GM23338 (cell line): ENCODE results near the gene BUB1B.

Source experiments
- CREB1 ChIP-seq: fragments of 250-450 bp; sonication (Bioruptor Pico); IDR thresholded peaks from 2 replicates; pipeline ENCODE4 v1.5.0; 2020; ENCODE audit warnings: low read depth, mild to moderate bottlenecking, moderate library complexity
- EZH2 ChIP-seq: fragments of 200-600 bp; sonication (generic); IDR thresholded peaks from one replicate; pipeline ENCODE4 v1.8.0; 2017; ENCODE audit warnings: antibody characterized with exemption, mild to moderate bottlenecking, low read depth; ENCODE audit not compliant: unreplicated experiment
- EZH2phosphoT487 ChIP-seq: fragments of 200-600 bp; sonication (generic); IDR thresholded peaks from one replicate; pipeline ENCODE4 v1.8.1; 2018; ENCODE audit warnings: antibody characterized with exemption; ENCODE audit not compliant: unreplicated experiment
- JUNB ChIP-seq: IDR thresholded peaks from one replicate; pipeline ENCODE4 v1.6.1; 2016; ENCODE audit warnings: antibody characterized with exemption; ENCODE audit not compliant: unreplicated experiment
- NANOG ChIP-seq: IDR thresholded peaks from 2 replicates; pipeline ENCODE4 v1.6.1; 2016; ENCODE audit warnings: antibody characterized with exemption, borderline replicate concordance
- POLR2AphosphoS5 ChIP-seq: IDR thresholded peaks from 2 replicates; pipeline ENCODE4 v1.6.1; 2016; ENCODE audit warnings: antibody characterized with exemption, low read depth
- STAT1 ChIP-seq: IDR thresholded peaks from one replicate; pipeline ENCODE4 v1.6.1; 2016; ENCODE audit warnings: antibody characterized with exemption; ENCODE audit not compliant: unreplicated experiment
- ZNF114 ChIP-seq: fragments of 250-450 bp; sonication (Bioruptor Pico); IDR thresholded peaks from 2 replicates; pipeline ENCODE4 v1.5.0; 2020; ENCODE audit warnings: mild to moderate bottlenecking, moderate library complexity
- ZNF331 ChIP-seq: fragments of 250-450 bp; sonication (Bioruptor Pico); IDR thresholded peaks from 2 replicates; pipeline ENCODE4 v1.5.0; 2020; ENCODE audit warnings: low read depth, mild to moderate bottlenecking, moderate library complexity
- TF ChIP-seq, protein P1 (sequence below), 2 experiments: fragments of 200-600 bp in 1 of 2; sonication (generic) in 1 of 2; conservative IDR thresholded peaks; 2 replicates each; pipeline versions ENCODE4 v1.5.1 to v1.6.1; 2016 to 2017; ENCODE audit warnings: antibody characterized with exemption in 2 of 2, low read depth in 2 of 2, mild to moderate bottlenecking in 2 of 2, moderate library complexity in 1 of 2
- TF ChIP-seq, protein P2 (sequence below): IDR thresholded peaks from one replicate; pipeline ENCODE4 v1.6.1; 2018; ENCODE audit warnings: antibody characterized with exemption; ENCODE audit not compliant: unreplicated experiment
- TF ChIP-seq, protein P3 (sequence below): IDR thresholded peaks from 2 replicates; pipeline ENCODE4 v1.6.1; 2016; ENCODE audit warnings: antibody characterized with exemption
- TF ChIP-seq, protein P4 (sequence below): fragments of 250-450 bp; sonication (Bioruptor Pico); IDR thresholded peaks from 2 replicates; pipeline ENCODE4 v1.5.0; 2020; ENCODE audit warnings: mild to moderate bottlenecking, moderate library complexity

DNA sequence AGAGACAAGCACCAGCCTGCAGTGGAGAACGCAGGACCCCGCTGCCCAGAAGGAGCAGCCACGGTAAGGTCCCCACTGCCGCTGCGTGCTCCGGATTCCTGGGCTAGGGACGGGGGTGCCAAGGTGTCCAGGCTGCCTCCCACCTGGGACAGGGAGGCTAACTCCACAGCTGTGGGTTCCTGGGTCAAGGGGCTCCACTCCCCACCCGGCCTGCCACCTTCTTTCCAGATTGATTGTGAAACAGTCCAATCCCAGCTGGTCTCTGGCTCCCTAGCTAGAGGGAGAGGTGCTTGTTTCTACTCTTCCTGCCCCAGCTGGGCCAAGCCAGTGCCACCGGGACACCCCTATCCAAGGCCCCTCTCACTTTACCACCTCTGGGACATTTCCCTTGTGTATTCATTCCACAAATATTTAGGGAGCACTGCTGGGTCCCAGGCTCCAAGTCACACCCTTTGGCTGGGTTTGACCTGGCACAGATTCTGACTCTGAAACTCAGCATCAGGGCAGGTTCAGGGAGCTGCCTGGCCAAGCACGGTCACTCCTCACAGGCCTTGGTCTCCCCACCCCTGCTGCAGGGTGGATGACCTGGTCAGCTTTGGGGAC, 79.9 kb downstream of the BUB1B start:
- TF ChIP-seq, protein P1, sequence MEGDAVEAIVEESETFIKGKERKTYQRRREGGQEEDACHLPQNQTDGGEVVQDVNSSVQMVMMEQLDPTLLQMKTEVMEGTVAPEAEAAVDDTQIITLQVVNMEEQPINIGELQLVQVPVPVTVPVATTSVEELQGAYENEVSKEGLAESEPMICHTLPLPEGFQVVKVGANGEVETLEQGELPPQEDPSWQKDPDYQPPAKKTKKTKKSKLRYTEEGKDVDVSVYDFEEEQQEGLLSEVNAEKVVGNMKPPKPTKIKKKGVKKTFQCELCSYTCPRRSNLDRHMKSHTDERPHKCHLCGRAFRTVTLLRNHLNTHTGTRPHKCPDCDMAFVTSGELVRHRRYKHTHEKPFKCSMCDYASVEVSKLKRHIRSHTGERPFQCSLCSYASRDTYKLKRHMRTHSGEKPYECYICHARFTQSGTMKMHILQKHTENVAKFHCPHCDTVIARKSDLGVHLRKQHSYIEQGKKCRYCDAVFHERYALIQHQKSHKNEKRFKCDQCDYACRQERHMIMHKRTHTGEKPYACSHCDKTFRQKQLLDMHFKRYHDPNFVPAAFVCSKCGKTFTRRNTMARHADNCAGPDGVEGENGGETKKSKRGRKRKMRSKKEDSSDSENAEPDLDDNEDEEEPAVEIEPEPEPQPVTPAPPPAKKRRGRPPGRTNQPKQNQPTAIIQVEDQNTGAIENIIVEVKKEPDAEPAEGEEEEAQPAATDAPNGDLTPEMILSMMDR (conservative IDR thresholded peaks at IDR 0.05; ENCODE audit: low read depth in 2 of 2) = no peak
- TF ChIP-seq EZH2 (no peak), JUNB (no peak), POLR2AphosphoS5 (no peak), CREB1 (CRISPR knock-in tag) (no peak), EZH2phosphoT487 (no peak), NANOG (no peak), ZNF331 (CRISPR knock-in tag) (no peak), ZNF114 (CRISPR knock-in tag) (no peak), STAT1 (no peak)
- TF ChIP-seq, protein P2, sequence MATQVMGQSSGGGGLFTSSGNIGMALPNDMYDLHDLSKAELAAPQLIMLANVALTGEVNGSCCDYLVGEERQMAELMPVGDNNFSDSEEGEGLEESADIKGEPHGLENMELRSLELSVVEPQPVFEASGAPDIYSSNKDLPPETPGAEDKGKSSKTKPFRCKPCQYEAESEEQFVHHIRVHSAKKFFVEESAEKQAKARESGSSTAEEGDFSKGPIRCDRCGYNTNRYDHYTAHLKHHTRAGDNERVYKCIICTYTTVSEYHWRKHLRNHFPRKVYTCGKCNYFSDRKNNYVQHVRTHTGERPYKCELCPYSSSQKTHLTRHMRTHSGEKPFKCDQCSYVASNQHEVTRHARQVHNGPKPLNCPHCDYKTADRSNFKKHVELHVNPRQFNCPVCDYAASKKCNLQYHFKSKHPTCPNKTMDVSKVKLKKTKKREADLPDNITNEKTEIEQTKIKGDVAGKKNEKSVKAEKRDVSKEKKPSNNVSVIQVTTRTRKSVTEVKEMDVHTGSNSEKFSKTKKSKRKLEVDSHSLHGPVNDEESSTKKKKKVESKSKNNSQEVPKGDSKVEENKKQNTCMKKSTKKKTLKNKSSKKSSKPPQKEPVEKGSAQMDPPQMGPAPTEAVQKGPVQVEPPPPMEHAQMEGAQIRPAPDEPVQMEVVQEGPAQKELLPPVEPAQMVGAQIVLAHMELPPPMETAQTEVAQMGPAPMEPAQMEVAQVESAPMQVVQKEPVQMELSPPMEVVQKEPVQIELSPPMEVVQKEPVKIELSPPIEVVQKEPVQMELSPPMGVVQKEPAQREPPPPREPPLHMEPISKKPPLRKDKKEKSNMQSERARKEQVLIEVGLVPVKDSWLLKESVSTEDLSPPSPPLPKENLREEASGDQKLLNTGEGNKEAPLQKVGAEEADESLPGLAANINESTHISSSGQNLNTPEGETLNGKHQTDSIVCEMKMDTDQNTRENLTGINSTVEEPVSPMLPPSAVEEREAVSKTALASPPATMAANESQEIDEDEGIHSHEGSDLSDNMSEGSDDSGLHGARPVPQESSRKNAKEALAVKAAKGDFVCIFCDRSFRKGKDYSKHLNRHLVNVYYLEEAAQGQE = no peak
- TF ChIP-seq, protein P3, sequence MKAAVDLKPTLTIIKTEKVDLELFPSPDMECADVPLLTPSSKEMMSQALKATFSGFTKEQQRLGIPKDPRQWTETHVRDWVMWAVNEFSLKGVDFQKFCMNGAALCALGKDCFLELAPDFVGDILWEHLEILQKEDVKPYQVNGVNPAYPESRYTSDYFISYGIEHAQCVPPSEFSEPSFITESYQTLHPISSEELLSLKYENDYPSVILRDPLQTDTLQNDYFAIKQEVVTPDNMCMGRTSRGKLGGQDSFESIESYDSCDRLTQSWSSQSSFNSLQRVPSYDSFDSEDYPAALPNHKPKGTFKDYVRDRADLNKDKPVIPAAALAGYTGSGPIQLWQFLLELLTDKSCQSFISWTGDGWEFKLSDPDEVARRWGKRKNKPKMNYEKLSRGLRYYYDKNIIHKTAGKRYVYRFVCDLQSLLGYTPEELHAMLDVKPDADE = no peak
- TF ChIP-seq, protein P4, sequence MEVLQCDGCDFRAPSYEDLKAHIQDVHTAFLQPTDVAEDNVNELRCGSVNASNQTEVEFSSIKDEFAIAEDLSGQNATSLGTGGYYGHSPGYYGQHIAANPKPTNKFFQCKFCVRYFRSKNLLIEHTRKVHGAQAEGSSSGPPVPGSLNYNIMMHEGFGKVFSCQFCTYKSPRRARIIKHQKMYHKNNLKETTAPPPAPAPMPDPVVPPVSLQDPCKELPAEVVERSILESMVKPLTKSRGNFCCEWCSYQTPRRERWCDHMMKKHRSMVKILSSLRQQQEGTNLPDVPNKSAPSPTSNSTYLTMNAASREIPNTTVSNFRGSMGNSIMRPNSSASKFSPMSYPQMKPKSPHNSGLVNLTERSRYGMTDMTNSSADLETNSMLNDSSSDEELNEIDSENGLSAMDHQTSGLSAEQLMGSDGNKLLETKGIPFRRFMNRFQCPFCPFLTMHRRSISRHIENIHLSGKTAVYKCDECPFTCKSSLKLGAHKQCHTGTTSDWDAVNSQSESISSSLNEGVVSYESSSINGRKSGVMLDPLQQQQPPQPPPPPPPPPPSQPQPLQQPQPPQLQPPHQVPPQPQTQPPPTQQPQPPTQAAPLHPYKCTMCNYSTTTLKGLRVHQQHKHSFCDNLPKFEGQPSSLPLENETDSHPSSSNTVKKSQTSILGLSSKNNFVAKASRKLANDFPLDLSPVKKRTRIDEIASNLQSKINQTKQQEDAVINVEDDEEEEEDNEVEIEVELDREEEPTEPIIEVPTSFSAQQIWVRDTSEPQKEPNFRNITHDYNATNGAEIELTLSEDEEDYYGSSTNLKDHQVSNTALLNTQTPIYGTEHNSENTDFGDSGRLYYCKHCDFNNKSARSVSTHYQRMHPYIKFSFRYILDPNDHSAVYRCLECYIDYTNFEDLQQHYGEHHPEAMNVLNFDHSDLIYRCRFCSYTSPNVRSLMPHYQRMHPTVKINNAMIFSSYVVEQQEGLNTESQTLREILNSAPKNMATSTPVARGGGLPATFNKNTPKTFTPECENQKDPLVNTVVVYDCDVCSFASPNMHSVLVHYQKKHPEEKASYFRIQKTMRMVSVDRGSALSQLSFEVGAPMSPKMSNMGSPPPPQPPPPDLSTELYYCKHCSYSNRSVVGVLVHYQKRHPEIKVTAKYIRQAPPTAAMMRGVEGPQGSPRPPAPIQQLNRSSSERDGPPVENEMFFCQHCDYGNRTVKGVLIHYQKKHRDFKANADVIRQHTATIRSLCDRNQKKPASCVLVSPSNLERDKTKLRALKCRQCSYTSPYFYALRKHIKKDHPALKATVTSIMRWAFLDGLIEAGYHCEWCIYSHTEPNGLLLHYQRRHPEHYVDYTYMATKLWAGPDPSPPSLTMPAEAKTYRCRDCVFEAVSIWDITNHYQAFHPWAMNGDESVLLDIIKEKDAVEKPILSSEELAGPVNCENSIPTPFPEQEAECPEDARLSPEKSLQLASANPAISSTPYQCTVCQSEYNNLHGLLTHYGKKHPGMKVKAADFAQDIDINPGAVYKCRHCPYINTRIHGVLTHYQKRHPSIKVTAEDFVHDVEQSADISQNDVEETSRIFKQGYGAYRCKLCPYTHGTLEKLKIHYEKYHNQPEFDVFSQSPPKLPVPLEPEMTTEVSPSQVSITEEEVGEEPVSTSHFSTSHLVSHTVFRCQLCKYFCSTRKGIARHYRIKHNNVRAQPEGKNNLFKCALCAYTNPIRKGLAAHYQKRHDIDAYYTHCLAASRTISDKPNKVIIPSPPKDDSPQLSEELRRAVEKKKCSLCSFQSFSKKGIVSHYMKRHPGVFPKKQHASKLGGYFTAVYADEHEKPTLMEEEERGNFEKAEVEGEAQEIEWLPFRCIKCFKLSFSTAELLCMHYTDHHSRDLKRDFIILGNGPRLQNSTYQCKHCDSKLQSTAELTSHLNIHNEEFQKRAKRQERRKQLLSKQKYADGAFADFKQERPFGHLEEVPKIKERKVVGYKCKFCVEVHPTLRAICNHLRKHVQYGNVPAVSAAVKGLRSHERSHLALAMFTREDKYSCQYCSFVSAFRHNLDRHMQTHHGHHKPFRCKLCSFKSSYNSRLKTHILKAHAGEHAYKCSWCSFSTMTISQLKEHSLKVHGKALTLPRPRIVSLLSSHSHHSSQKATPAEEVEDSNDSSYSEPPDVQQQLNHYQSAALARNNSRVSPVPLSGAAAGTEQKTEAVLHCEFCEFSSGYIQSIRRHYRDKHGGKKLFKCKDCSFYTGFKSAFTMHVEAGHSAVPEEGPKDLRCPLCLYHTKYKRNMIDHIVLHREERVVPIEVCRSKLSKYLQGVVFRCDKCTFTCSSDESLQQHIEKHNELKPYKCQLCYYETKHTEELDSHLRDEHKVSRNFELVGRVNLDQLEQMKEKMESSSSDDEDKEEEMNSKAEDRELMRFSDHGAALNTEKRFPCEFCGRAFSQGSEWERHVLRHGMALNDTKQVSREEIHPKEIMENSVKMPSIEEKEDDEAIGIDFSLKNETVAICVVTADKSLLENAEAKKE = no peak
